GM08714 (cell line): ENCODE results near the gene SUCLG2.

Experiments used
- H3K4me3 ChIP-seq: fragments of 200-500 bp; sonication (Bioruptor generic); 2 replicates; pipeline ENCODE4 v1.5.1; 2014; ENCODE audit warnings: mild to moderate bottlenecking, low read length, inconsistent platforms
- ZNF274 ChIP-seq: IDR thresholded peaks from 2 replicates; pipeline ENCODE4 v1.6.1; 2012; ENCODE audit warnings: mild to moderate bottlenecking, low read depth, low read length

SUCLG2 gene

DNA sequence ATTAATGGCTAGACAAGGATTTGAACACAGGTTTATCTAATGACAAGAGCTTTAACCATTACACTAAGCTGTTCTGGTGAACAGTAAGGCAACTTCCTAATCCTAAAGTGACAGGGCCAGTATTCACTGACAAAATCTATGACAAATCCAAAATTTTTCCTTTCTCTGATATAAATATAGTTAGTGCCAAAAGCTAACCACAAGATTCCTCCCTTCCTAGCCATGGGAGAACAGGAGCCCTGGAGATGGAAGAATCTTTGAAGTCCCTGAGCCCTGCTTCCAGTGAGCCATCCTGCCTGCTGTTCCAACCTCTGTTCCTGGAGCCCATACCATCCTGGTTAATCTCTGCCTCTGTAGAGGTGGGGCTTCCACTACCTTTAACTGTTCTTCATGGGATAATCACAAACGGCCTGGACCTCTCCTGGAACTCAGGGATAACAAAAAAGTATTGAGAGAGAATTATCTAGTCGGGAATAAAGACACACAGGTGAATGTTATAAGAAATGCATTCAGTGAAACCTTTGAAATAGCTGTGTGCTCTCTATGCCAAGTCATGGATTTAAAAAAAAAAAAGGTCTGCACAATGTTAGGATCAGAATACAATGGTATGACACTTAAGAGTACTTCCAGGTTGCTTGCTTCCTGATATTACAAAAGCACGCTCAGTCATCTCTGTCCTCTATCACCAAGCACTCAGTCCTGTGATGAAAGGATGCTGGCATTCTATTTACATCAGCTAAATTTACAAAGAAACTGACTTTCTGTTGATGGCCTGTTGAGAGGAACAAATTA lies 235.8 kb downstream of the SUCLG2 start:
- no peak overlapping the region for H3K4me3 ChIP-seq
- TF ChIP-seq ZNF274, result no peak

DNA sequence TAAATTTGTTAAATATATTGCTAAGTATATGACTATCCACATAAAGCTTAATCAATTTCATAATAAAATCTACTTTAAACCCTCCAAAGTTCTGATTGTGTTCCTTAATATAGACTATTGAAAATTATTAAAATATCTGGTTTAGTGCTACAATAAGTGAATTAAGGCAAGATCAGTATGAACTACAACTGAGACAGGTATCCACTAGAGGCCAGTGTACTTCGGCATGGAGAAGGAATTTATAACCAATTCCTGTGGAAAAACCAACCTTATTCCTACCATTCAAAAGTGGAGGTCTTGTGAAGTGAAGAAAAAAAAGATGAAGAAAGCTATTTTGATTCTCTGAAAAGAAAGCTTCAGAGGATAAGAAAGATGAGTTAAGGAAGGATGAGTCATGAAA lies 237.7 kb downstream of the SUCLG2 start:
- TF ChIP-seq ZNF274, result no peak
- no peak overlapping the region for H3K4me3 ChIP-seq

DNA sequence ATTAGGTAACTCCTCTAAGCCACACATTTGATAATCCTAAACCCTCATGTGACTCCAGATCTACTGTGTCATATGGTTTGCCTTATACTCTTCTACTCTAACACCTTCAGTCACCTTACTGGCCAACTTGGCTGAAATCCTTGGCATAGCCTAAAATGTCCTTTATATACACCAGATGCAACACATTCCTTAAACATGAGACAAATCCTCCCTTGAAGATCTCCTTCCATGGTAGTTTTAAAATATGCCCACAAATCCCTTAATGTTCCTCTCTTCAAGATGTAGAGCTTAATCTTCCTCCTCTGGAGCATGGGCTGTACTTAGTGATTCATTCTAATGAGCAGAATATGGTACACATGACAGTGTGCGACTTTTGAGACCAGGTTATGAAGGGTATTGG lies 238.9 kb downstream of the SUCLG2 start:
- no peak for TF ChIP-seq ZNF274
- H3K4me3 ChIP-seq, result no peak overlapping the region

DNA sequence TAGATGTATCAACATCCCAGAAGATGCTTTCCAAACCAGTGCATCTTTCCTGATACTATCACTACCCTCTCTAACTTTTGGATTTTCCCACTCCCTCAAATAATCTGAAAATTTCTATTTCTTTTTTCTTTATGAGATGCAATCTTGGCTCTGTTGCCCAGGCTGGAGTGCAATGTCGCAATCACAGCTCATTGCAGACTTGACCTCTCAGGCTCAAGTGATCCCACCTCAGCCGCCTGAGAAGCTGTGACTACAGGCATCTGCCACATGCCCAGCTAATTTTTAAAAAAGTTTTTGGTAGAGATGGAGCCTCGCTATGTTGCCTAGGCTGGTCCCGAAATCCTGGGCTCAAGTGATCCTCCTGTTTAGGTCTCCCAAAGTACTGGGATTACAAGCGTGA lies 239.7 kb downstream of the SUCLG2 start:
- H3K4me3 ChIP-seq, result no peak overlapping the region
- TF ChIP-seq ZNF274, result no peak

DNA sequence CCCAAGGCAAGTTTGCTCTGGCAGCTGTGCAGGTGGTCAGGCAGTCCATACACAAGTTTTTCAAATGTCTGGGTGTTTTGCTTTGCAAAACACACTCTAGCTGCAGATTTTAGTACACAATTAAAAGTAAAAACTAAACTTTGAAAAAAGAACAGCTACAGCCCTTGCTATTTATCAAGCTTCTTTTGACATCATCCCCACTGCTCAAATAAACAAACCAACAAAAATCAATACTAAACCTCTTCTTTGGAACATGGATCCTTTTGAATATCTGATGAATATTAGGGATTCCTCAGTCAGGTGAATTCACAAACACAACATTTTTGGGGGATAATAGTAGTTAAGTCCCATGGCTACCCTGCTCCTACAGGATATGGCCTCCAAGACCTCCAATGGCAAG lies 249.2 kb downstream of the SUCLG2 start:
- no peak for TF ChIP-seq ZNF274
- H3K4me3 ChIP-seq, result no peak overlapping the region

DNA sequence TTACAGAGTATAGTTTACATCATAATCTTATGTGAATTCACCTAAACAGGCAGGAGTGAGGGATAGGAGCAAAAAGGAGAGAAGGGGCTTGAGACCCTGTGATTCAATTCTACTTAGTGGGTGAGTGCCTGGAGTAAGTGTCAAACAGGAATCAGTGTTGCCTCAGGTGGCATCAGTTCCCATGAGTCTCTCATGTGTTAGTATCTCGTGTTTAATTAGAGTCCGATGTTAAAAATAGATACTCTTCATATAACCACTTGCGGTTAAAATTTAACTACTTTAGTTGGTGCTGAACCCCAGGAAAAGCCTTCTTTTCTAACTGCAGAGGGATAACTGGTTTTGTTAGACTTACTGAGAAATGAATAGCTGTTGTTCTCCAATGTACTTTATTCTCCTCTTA lies 251.5 kb downstream of the SUCLG2 start:
- H3K4me3 ChIP-seq, result no peak overlapping the region
- no peak for TF ChIP-seq ZNF274

DNA sequence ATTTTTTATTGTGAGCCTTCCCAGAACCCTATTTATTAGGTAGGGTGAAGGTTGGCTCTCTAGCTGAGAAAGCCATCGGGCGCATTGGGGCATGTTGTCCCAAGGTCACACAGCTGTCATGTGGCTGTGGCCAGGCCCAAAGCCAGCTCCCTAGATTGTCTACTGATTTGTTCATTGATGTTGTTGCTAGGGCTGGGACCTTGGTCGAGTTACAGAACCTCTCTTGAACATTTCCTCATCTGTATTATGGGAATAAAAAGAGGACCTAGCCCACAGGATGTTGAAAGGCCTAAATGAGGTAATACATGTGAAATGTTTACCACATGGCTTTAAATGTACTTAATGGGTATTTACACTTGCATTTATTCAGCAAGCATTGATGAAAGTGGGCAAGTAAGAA lies 252.5 kb downstream of the SUCLG2 start:
- TF ChIP-seq ZNF274, result no peak
- H3K4me3 ChIP-seq, result no peak overlapping the region

DNA sequence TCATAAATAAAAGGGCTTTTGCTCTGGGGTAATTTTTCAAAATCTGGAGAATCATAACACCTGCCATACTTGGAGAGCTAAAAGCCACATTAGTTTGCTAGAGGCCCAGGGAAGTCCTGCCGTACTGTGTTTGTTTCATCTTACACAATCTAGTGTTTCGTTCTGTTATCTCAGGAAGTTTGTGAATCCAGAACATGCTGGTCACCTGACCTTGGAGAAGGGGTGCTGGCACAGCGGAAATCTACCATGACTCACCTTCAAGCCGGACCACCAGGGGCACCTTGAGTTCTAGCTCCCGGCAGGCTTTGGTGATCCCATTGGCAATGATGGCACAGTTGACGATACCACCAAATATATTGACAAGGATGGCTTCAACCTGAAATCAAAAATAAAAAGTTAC lies 253.9 kb downstream of the SUCLG2 start:
- H3K4me3 ChIP-seq, result no peak overlapping the region
- no peak for TF ChIP-seq ZNF274

DNA sequence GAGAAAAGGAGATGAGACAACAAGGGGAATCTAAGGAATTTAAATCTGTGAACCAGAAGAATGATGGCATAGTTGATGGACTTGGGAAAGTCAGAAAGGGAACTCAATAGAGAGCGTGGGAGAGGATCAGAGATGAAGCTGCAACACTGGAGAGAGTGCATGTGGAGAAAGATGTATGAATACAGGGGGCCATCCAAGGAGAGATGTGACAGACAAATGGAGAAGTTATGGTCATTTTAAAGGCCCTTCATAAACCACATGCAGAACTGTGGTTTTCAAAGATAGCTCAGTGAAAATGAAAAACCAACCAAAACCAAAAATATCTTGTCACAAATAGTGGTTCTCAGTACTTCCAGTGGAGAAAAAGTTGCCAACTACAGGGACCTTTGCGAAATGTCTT lies 265.2 kb downstream of the SUCLG2 start:
- no peak overlapping the region; the same call in 1 of the 2 replicates for H3K4me3 ChIP-seq
- no peak for TF ChIP-seq ZNF274

DNA sequence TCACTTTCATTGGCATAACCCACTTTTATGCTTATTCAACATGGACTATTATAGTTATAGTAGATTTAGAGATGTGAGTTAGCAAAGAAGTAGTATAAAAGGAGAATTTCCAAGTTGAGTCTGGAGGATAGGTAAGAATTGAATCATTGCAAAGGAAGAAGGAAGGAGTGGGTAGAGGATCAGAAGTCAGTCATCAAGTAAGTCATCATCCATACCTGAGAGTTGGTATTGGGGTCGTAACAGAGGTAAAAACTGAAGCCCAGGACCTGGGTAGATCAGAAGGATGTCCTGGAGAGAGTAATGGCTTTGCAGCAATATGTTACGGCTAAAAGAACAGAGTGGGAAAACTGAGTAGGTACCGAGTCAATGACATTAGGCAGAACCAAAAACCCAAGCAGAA lies 265.7 kb downstream of the SUCLG2 start:
- no peak for TF ChIP-seq ZNF274
- H3K4me3 ChIP-seq, result no peak overlapping the region; the same call in 1 of the 2 replicates

DNA sequence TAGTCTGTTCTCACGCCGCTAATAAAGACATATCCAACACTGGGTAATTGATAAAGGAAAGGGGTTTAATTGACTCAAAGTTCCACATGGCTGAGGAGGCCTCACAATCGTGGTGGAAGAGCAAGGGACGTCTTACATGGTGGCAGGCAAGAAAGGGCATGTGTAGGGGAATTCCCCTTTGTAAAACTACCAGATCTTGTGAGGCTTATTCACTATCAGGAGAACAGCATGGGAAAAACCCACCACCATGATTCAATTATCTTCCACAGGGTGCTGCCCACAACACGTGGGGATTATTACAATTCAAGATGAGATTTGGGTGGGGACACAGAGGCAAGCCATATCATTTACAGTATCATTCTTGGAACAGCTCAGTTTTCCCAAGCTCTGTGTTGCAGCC lies 268.0 kb downstream of the SUCLG2 start:
- no peak for TF ChIP-seq ZNF274
- H3K4me3 ChIP-seq, result no peak overlapping the region

DNA sequence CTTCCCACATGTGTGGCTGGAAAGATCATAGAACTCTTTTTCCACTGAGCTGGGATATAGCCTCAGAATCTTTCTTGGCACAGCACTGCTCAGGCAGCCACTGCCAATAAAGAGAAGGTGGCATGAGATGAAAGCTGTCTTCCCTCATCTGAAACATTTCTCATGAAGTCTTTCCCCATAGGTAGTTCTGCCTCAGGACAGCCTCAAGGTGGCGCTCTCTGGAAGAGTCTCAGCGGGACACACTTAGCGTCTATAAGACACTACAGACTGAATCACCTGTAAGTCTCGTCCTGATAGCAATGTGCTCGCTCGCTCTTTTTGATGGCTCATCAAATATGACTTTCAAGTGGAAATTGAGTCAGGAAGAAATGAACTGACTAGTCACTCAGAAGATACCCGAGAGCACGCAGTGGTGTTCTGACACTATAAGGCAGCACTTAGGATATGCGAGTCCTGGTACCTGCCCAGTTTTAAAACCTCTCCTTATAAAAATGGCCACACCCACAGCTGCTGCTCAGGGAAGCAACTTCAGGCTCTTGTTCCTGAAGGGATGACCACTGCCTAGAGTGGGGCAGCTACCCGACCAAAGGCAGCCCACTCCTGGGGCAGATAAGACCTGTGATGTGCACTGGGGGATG lies 269.5 kb downstream of the SUCLG2 start:
- no peak for TF ChIP-seq ZNF274
- no peak overlapping the region for H3K4me3 ChIP-seq

DNA sequence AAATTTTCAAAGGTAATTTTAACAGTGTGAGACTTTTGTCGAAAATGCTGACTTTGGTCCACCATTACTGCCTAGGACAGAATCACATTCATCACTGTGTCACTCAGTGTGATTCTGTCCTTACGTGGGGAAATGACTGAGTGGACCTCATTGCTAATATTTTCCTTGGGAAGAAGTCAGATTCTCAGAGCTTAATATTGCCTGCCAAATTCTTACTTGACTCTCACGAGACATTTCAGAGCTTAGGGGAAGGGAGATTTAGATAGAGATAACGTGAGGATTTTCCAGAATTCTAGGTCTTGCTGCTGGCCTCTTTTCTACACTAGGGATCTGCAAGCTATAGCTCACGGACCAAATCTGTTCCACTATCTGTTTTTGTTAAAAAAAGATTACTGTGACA lies 270.4 kb downstream of the SUCLG2 start:
- H3K4me3 ChIP-seq, result no peak overlapping the region
- no peak for TF ChIP-seq ZNF274

DNA sequence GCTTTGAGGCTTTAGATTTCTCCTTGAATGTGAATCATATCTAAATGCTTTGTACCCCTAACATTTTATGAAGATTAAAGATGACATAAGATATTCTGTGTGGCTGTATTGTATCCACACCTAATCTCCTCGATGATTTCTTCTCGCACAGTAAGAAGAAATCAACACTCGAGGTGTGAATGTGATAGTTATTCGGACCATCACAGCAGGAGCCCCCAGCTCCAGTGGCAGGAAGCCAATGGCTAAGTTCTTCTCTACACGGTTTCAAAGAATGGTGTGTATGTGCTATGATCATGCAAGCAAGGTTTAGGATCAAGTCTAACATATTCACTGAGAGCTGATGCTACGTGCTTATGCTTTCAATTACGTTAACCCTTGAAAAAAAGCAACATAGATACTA lies 271.0 kb downstream of the SUCLG2 start:
- no peak for TF ChIP-seq ZNF274
- H3K4me3 ChIP-seq, result no peak overlapping the region

DNA sequence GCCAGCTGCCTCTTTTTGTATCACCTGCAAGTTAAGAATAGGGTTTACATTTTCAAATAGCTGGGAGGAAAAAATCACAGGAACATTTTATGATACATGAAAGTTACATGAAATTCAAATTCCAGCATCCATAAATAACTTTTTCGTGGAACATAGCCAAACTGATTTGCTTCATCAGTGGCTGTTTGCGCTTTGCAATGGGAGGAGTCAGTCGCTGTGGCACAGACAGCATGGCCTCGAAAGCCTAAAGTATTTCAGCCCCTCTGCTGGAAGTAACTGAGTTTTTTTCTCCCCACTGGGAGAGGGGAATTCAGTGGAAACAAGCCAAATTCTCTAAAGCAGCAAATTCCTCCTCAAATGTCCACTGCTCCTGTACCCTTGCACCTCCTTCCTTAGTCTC lies 271.9 kb downstream of the SUCLG2 start:
- no peak for TF ChIP-seq ZNF274
- no peak overlapping the region for H3K4me3 ChIP-seq
